HepG2 (cell line): ENCODE results near the gene INTS12. TPM values are rescaled to one million over a fixed set of nuclear protein-coding genes. Genes with fewer than 3 reads are reported as not detected.

Source experiments
- ATAC-seq: fragments of 200-7000 bp; cut with Tn5 transposase; 3 replicates; pipeline ENCODE4 v1.9.1; 2020; ENCODE audit warnings: mild to moderate bottlenecking, moderate library complexity
- BruUV-seq: library from RNA; stranded (reverse); fragments of 400-500 nt; replicated peaks from 2 replicates; lab custom pipeline; 2021; lab: Mats Ljungman, UMichigan
- CTCF ChIA-PET: fragments of 300-600 bp; formaldehyde crosslinking; extraction: SDS; loops from one replicate; lab custom pipeline; 2021; ENCODE audit warnings: low total read pairs, inconsistent platforms, low intra/inter-chr PET ratio; lab: Yijun Ruan, JAX
- POLR2A ChIA-PET: fragments of 350-600 bp; sonication (Branson Sonifier 250); formaldehyde crosslinking; loops from one replicate; lab custom pipeline; 2020; ENCODE audit warnings: antibody characterized with exemption, inconsistent platforms; lab: Yijun Ruan, JAX
- DNase-seq: peaks from one replicate; pipeline ENCODE4 v3.0.0-alpha.2; 2015; ENCODE audit warnings: low spot score
- FAIRE-seq: peaks from 3 replicates; lab custom pipeline; 2011; peaks lifted over from hg19 to GRCh38; lab: Jason Lieb, UNC
- H2AFZ ChIP-seq: one replicate; pipeline ENCODE4 v1.6.1; 2011; ENCODE audit warnings: low read length, inconsistent platforms
- H3K27ac ChIP-seq: fragments of 300-600 bp; 3 replicates; pipeline ENCODE4 v1.8.0; 2011; ENCODE audit warnings: mixed run types, mild to moderate bottlenecking, mixed read lengths, low read length, inconsistent platforms; ENCODE audit not compliant: insufficient read depth; ENCODE audit errors: extremely low read length
- H3K27me3 ChIP-seq, 2 experiments: fragments of 200-600 bp in 1 of 2; 2 replicates in 1 of 2; 3 replicates in 1 of 2; pipeline versions ENCODE4 v1.6.0 to v1.8.0; 2011; ENCODE audit warnings: low read length in 2 of 2, mild to moderate bottlenecking in 2 of 2, moderate library complexity in 2 of 2, inconsistent platforms in 1 of 2; ENCODE audit not compliant: insufficient read depth in 2 of 2, control insufficient read depth in 1 of 2
- H3K36me3 ChIP-seq, 2 experiments: fragments of 200-600 bp in 1 of 2; replicated peaks in 1 of 2; 2 replicates in 1 of 2; 3 replicates in 1 of 2; pipeline versions ENCODE4 v1.5.1 to v1.8.0; 2011; ENCODE audit warnings: low read length in 2 of 2, inconsistent platforms in 1 of 2; ENCODE audit not compliant: insufficient read depth in 2 of 2, control insufficient read depth in 1 of 2
- H3K4me1 ChIP-seq: 2 replicates; pipeline ENCODE4 v1.5.1; 2012; ENCODE audit warnings: low read length, inconsistent platforms; ENCODE audit not compliant: insufficient read depth
- H3K4me2 ChIP-seq: 2 replicates; pipeline ENCODE4 v1.6.0; 2011; ENCODE audit warnings: low read depth, low read length, inconsistent platforms
- H3K4me3 ChIP-seq, 3 experiments: fragments of 200-600 bp in 1 of 3; sonication (generic), shearing (Covaris generic) in 1 of 3; replicated peaks in 1 of 3; 2 replicates each; pipeline ENCODE4 v1.5.1; 2011 to 2016; ENCODE audit warnings: low read length in 3 of 3, inconsistent platforms in 2 of 3, low read depth in 2 of 3, mild to moderate bottlenecking in 2 of 3, control low read depth in 1 of 3, mixed read lengths in 1 of 3; ENCODE audit not compliant: insufficient read depth in 1 of 3
- H3K79me2 ChIP-seq: one replicate; pipeline ENCODE4 v1.6.1; 2011; ENCODE audit warnings: low read length, inconsistent platforms; ENCODE audit not compliant: insufficient read depth
- H3K9ac ChIP-seq: 2 replicates; pipeline ENCODE4 v1.6.0; 2011; ENCODE audit warnings: mild to moderate bottlenecking, low read depth, low read length, inconsistent platforms; ENCODE audit not compliant: insufficient read depth
- H3K9me3 ChIP-seq: 2 replicates; pipeline ENCODE4 v1.5.1; 2012; ENCODE audit warnings: mild to moderate bottlenecking, low read length
- H4K20me1 ChIP-seq: 2 replicates; pipeline ENCODE4 v1.6.0; 2011; ENCODE audit warnings: inconsistent platforms, mild to moderate bottlenecking, low read length, moderate library complexity; ENCODE audit not compliant: insufficient read depth
- ATRX ChIP-seq: sonication (generic); formaldehyde crosslinking; IDR thresholded peaks from 2 replicates; pipeline ENCODE4 v1.4.0; 2020; ENCODE audit warnings: missing genetic modification reagents, borderline replicate concordance
- CBFB ChIP-seq: sonication (generic); formaldehyde crosslinking; IDR thresholded peaks from 2 replicates; pipeline ENCODE4 v1.4.0; 2020; ENCODE audit warnings: missing genetic modification reagents
- CEBPB ChIP-seq: IDR thresholded peaks from 2 replicates; pipeline ENCODE4 v1.6.1; 2011; ENCODE audit warnings: low read depth, low read length, improper control_type of control experiment, borderline replicate concordance
- CREB1 ChIP-seq, 2 experiments: fragments of 450-650 bp in 1 of 2; IDR thresholded peaks; 2 replicates each; pipeline ENCODE4 v1.6.1; 2016 to 2017; ENCODE audit warnings: control low read depth in 1 of 2, mild to moderate bottlenecking in 1 of 2, missing compliant biosample characterization in 1 of 2, missing genetic modification characterization in 1 of 2
- CTCF ChIP-seq: sonication (generic); formaldehyde crosslinking; IDR thresholded peaks from 2 replicates; pipeline ENCODE4 v1.5.0; 2020; ENCODE audit warnings: mild to moderate bottlenecking, missing genetic modification reagents, moderate library complexity
- DDIT3 ChIP-seq: sonication (generic); formaldehyde crosslinking; IDR thresholded peaks from 2 replicates; pipeline ENCODE4 v1.4.0; 2020; ENCODE audit warnings: mild to moderate bottlenecking, missing genetic modification reagents
- FLYWCH1 ChIP-seq: sonication (generic); formaldehyde crosslinking; IDR thresholded peaks from 2 replicates; pipeline ENCODE4 v1.8.1; 2023; ENCODE audit warnings: mild to moderate bottlenecking, missing genetic modification reagents
- HOXA9 ChIP-seq: sonication (generic); formaldehyde crosslinking; IDR thresholded peaks from 2 replicates; pipeline ENCODE4 v1.8.1; 2022; ENCODE audit warnings: missing genetic modification reagents, mild to moderate bottlenecking, moderate library complexity, borderline replicate concordance
- KDM4B ChIP-seq: sonication (generic); formaldehyde crosslinking; IDR thresholded peaks from 2 replicates; pipeline ENCODE4 v1.4.0; 2020; ENCODE audit warnings: missing genetic modification reagents
- MATR3 ChIP-seq: sonication (generic); formaldehyde crosslinking; IDR thresholded peaks from 2 replicates; pipeline ENCODE4 v1.4.0; 2020; ENCODE audit warnings: missing genetic modification reagents
- MTF1 ChIP-seq: sonication (generic); formaldehyde crosslinking; IDR thresholded peaks from 2 replicates; pipeline ENCODE4 v1.5.0; 2020; ENCODE audit warnings: missing genetic modification reagents
- SALL1 ChIP-seq: sonication (generic); formaldehyde crosslinking; IDR thresholded peaks from 2 replicates; pipeline ENCODE4 v1.8.0; 2022; ENCODE audit warnings: mild to moderate bottlenecking, missing genetic modification reagents
- ZMAT3 ChIP-seq: sonication (generic); formaldehyde crosslinking; conservative IDR thresholded peaks from 2 replicates; pipeline ENCODE4 v1.7.0; 2021; ENCODE audit warnings: missing genetic modification reagents
- ZNF430 ChIP-seq: sonication (generic); formaldehyde crosslinking; IDR thresholded peaks from 2 replicates; pipeline ENCODE4 v1.9.0; 2021; ENCODE audit warnings: mild to moderate bottlenecking, missing genetic modification reagents
- ZNF432 ChIP-seq: sonication (generic); formaldehyde crosslinking; IDR thresholded peaks from 2 replicates; pipeline ENCODE4 v1.5.0; 2020; ENCODE audit warnings: missing genetic modification reagents, mild to moderate bottlenecking, borderline replicate concordance
- ZNF720 ChIP-seq: sonication (generic); formaldehyde crosslinking; IDR thresholded peaks from 2 replicates; pipeline ENCODE4 v1.4.0; 2020; ENCODE audit warnings: missing genetic modification reagents
- ZNF768 ChIP-seq: sonication (generic); formaldehyde crosslinking; IDR thresholded peaks from 2 replicates; pipeline ENCODE4 v1.4.0; 2020; ENCODE audit warnings: missing genetic modification reagents
- WGBS: methylation state at CpG from one replicate; pipeline ENCODE4 v1.1.6; 2017; ENCODE audit warnings: low lambda C conversion rate; 5-methylcytosine and 5-hydroxymethylcytosine counted together
- in situ Hi-C: cut with HindIII; loops from 2 replicates; pipeline ENCODE4 v1.10.0; 2017; ENCODE audit warnings: low pct_unique_long_range_greater_than_20kb; ENCODE audit not compliant: extremely low pct_ligation_motif_present
- intact Hi-C: fragments of 100-400 bp; cut with micrococcal nuclease; formaldehyde crosslinking; loops from one replicate; pipeline ENCODE4 v1.10.0; 2022; ENCODE audit not compliant: unreplicated experiment
- polyA plus RNA-seq, 8 experiments: library from polyadenylated mRNA; depleted of rRNA in 3 of 8; stranded (reverse) in 7 of 8; unstranded in 1 of 8; fragments of >200 nt; fragmentation: Illumina TruSeq in 4 of 8; extraction: Trizol in 4 of 8; gene quantifications; 2 replicates each; pipeline versions ENCODE4 v1.2.1 to v1.2.3, GENCODE V29; 2011 to 2016; ENCODE audit warnings: low read depth in 4 of 8, missing spikeins in 1 of 8, mixed read lengths in 1 of 8; ENCODE audit not compliant: insufficient read depth in 1 of 8
- total RNA-seq, 5 experiments: library from RNA; depleted of rRNA; stranded (reverse); fragments of >200 nt; fragmentation: Illumina TruSeq; extraction: Trizol; gene quantifications; 2 replicates each; pipeline ENCODE4 v1.2.3, GENCODE V29; 2016; ENCODE audit warnings: low read depth in 1 of 5
- TF ChIP-seq, protein P1 (sequence below): sonication (generic); formaldehyde crosslinking; conservative IDR thresholded peaks from 2 replicates; pipeline ENCODE4 v1.5.0; 2020; ENCODE audit warnings: missing genetic modification reagents

The INTS12 gene
- total and polyA plus RNA-seq, 2 of the 13 experiments (the other 11 are each of a cell fraction or from before 2014, with no cell fraction given), result 20.2 to 21.1 TPM

DNA sequence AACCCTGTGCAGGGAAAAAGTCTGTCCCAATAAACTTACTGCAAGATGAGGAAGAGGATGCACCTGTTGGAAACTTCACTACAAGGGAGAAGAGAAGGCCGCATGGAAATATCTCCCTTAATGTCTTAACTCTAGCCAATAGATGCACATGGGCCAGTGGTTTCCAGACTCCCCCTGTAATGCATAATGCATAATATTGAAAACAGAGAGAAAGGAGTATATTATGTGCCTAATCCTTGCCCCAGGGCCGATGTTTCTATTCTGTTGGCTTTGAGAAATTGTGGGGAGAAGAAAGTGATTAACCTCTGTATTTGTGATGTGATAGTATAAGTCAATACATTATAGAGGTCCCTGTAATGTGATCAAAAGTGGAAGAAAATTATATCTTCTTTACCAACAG lies 37.2 kb downstream of the INTS12 start:
- DNase-seq, result no peak
- no peak overlapping the region for H3K27ac ChIP-seq
- ChIA-PET CTCF (no interaction called here), POLR2A (no interaction called here)
- no peaks in the 10 kb centered on the region for H3K36me3 ChIP-seq
- FAIRE-seq, result no peak
- no peak overlapping the region for H3K4me3 ChIP-seq
- H2AFZ ChIP-seq, result no peak overlapping the region
- in situ Hi-C loops, result no loop called here
- 53% methylated on average over 2 of the region's 2 CpGs for WGBS
- no peaks in the 10 kb centered on the region for H3K9me3 ChIP-seq
- no peak overlapping the region for H3K9ac ChIP-seq
- H4K20me1 ChIP-seq, result no peaks in the 10 kb centered on the region
- H3K79me2 ChIP-seq, result no peaks in the 10 kb centered on the region
- no TSS peak for BruUV-seq
- no peak for ATAC-seq
- TF ChIP-seq MATR3 (CRISPR knock-in tag), result no peak
- TF ChIP-seq DDIT3, result no peak
- TF ChIP-seq CREB1 (IDR thresholded peaks at IDR 0.05), result no peak
- TF ChIP-seq CREB1 (CRISPR knock-in tag; IDR thresholded peaks at IDR 0.05), result no peak
- no peak for TF ChIP-seq SALL1 (CRISPR knock-in tag)
- TF ChIP-seq, protein P1, sequence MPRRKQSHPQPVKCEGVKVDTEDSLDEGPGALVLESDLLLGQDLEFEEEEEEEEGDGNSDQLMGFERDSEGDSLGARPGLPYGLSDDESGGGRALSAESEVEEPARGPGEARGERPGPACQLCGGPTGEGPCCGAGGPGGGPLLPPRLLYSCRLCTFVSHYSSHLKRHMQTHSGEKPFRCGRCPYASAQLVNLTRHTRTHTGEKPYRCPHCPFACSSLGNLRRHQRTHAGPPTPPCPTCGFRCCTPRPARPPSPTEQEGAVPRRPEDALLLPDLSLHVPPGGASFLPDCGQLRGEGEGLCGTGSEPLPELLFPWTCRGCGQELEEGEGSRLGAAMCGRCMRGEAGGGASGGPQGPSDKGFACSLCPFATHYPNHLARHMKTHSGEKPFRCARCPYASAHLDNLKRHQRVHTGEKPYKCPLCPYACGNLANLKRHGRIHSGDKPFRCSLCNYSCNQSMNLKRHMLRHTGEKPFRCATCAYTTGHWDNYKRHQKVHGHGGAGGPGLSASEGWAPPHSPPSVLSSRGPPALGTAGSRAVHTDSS, result no peak
- TF ChIP-seq ZMAT3 (CRISPR knock-in tag), result no peak
- no peak for TF ChIP-seq FLYWCH1 (CRISPR knock-in tag)
- TF ChIP-seq ZNF720, result no peak
- TF ChIP-seq ZNF430, result no peak
- TF ChIP-seq KDM4B, result no peak
- TF ChIP-seq ZNF432 (CRISPR knock-in tag), result no peak
- no peak for TF ChIP-seq HOXA9
- no peak for TF ChIP-seq ZNF768 (CRISPR knock-in tag)
- no peak for TF ChIP-seq CTCF (CRISPR knock-in tag)
- no peak for TF ChIP-seq CBFB (CRISPR knock-in tag)
- TF ChIP-seq ATRX, result no peak
- TF ChIP-seq MTF1 (CRISPR knock-in tag), result no peak
- no peak for TF ChIP-seq CEBPB
- no peak overlapping the region for H3K4me2 ChIP-seq
- peaks cover 8% of the 10 kb centered on the region; the same call in 1 of the 2 replicates for H3K4me1 ChIP-seq
- intact Hi-C loops, result loop anchor here (10.0 kb wide), 1 partner anchor 146 kb away; no protein-coding TSS in a partner anchor
- no peaks in the 10 kb centered on the region for H3K27me3 ChIP-seq
